Astrocyte (in vitro differentiated cells and primary cell): Measurements from ENCODE around the gene SLITRK6.

Experiments
- CTCF ChIP-seq: IDR thresholded peaks from 2 replicates; pipeline ENCODE4 v1.5.1; 2011; ENCODE audit warnings: low read depth, mild to moderate bottlenecking, inconsistent platforms, low read length, moderate library complexity; ENCODE audit not compliant: insufficient read depth
- EZH2 ChIP-seq: IDR thresholded peaks from 2 replicates; pipeline ENCODE4 v1.6.1; 2012; ENCODE audit warnings: mild to moderate bottlenecking, low read length, inconsistent platforms; ENCODE audit not compliant: insufficient read depth

DNA sequence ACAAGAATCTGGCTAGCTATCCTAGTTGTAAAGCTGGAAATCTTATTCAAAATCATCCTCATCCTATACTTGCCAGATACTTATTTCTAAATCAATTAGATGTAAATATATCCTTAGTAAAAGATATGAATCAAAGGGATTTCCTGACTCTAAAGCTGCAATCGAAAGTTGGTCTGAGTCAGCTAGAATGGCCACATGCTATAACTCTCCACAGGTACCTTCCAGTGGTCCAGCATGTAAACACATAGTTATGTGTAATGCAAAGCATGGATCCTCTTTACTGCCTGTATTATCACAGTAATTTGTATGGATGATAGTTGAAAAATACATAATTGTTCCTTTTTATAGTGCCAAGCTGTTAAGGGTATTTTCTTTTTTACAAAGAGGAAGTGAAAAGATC, 27.4 kb downstream of the SLITRK6 start:
- TF ChIP-seq CTCF (no peak), EZH2 (no peak)
